DMS79 treated with DMSO at 0.1 percent for 48 hours (cell line): ENCODE measurements around the gene GRK1.

Source experiments
- DNase-seq: peaks from one replicate; lab custom pipeline; 2025; lab: John Stamatoyannopoulos, UW

GRK1 gene

DNA sequence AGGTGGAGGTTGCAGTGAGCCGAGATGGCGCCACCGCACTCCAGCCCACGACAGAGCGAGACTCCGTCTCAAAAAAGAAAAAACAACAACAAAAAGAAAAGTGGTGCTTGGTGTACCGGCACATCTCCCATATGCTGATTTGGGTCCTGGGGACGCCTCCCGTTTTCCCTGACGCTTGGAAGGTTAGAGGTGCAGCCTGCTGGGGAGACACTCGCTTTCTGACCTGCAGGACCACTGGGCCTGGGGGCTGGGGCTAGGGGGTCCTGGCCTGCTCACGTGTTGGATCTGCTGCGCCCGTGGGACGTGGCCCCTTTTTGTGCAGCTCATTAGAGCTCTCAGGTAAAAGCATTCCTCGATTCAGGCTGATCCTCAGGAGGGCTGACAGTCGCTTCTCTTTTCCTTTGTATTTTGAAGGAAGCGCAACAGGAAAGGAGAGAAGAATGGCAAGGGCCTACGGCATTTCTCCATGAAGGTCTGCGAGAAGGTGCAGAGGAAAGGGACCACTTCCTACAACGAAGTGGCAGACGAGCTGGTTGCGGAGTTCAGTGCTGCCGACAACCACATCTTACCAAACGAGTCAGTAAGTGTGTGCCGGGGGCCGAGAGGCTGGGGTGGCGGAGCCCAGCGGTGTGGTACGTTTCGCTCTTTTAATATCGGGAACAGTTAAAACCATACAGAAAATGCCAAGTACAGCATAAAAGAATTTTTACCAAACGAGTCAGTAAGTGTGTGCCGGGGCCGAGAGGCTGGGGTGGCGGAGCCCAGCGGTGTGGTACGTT is 34.1 kb upstream of the GRK1 start:
- DNase-seq: no peak

GRCh38 chr13:113633485-113633873 is 33.5 kb upstream of the GRK1 start:
- no peak for DNase-seq

- no peak for DNase-seq
Observed at GRCh38 chr13:113634279-113635047, 32.6 kb upstream of the GRK1 start.

DNA sequence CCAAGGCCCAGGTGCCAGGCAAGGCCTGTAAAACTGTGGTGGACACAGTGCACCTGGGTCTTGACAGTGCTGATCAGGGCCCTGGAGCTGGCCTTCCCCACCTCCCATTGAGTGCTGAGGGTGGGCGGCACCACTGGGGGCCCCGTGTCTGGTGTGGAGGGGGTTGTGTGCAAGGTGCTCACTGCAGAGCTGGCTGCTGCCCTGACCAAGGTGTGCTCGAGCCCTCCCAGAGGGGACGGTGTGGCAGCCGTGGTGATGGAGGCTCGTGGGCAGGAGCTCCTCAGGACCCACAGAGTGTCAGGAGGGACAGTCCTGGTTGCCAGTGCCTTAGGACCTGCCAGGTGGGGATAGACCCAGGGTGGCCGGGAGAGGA is 32.0 kb upstream of the GRK1 start:
- DNase-seq: no peak

DNA sequence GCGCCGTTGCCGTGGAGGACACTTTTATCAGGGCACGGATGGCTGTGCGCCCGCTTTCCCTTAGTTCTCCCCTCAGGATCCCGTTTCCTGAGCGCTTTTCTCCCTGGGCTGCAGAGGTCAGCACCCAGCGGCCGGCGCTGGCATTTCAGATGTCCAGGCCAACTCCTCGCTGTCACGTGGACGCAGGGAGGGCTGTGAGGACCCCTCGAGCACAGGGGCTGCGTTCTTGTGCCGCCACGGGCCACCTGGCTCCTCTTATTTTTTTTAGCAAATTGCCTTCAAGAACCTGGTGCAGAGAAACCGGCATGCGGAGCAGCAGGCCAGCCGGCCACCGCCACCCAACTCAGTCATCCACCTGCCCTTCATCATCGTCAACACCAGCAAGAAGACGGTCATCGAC is 31.3 kb upstream of the GRK1 start:
- DNase-seq: no peak

- no peak for DNase-seq
Observed at GRCh38 chr13:113636266-113636963, 30.6 kb upstream of the GRK1 start.

GRCh38 chr13:113637262-113638160 is 29.5 kb upstream of the GRK1 start:
- DNase-seq: no peak

DNA sequence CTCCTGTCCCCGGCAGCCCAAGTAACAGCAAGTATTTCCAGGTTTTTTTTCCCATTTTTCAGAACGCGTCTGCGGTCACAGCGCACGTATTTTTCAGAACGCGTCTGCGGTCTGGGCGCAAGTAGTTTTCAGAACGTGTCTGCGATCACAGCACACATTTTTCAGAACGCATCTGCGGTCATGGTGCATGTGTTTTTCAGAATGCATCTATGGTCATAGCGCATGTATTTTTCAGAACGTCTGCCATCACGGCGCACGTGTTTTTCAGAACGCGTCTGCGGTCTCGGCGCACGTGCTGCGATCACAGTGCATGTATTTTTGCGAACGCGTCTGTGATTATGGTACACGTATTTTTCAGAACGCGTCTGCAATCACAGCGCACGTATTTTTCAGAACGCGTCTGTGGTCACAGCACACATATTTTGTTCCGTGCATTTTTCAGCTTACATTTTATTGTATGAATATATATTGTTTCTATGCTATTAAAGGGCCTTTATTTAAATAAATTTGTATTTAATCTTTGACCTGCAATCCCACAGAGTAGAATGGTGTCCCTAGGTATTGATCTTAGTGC is 28.8 kb upstream of the GRK1 start:
- no peak for DNase-seq

DNA sequence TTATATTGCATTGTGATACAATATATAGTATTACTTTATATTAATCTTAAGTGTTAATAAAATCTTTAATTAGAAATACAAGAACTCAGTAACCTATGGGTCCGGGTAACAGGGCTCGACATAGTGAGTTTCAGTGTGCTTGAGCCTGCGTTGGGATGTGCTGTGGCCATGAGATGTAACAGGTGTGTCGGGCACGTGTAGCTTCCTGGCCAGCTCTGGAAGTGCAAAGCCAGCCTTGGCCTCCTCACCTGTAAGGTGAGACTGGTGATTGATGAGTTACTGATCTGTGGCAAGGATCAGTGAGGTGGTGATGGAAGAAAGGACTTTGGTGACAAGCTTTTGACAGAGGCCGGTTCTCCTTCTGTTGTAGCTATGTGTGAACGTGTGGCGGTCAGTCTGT is 28.2 kb upstream of the GRK1 start:
- DNase-seq: no peak

GRCh38 chr13:113639616-113640262 is 27.3 kb upstream of the GRK1 start:
- no peak for DNase-seq

DNA sequence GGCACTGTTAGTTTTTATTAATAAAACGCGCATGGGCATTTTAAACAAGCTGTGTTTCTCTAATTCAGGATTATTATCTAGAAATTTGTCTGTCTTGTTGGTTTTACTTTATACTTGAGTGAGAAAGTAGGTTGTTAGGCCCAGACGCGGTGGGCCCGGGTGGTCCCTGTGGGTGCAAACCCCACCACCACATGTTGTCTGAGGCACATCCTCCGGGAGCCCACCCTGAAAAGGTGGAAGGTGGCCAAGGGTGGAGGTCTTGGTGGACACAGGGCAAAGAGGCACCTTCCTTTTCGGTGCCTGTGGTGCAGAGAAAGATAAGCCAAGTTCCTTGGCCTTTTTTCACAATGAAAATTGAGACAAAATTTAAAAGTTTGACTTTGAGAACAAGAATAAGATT is 25.6 kb upstream of the GRK1 start:
- no peak for DNase-seq

DNA sequence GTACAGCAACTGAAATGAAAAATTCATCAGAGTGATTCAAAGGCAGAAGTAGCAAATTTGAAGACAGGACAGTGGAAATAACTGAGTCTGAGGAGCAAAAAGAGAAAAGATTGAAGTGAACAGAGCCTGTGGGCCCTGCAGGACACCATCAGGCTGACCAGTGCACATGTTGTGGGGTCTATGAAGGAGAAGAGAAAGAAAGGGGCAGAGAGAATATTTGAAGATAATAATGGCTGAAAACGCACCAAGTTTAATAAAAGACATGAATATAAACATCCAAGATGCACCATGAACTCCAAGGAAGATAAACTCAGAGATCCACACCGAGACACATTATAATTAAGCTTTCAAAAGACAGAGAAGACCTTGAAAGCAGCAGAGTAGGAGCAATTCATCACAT is 24.5 kb upstream of the GRK1 start:
- no peak for DNase-seq

GRCh38 chr13:113643593-113643992 is 23.4 kb upstream of the GRK1 start:
- DNase-seq: no peak

GRCh38 chr13:113644800-113645199 is 22.2 kb upstream of the GRK1 start:
- DNase-seq: no peak

DNA sequence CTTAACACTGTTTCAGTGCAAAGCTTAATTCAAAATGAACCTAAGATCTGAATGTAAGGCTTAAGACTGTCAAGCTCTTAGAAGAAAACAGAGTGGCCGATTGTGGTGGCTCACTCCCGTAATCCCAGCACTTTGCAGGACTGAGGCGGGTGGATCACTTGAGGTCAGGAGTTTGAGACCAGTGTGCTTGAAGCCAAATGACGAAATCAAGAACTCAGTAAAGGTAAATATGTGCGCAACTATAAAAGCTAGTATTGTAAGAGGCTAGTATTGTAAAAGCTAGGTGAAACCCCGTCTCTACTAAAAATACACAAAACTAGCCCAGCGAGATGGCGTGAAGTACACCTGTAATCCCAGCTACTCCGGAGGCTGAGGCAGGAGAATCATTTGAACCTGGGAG is 21.7 kb upstream of the GRK1 start:
- DNase-seq: no peak

GRCh38 chr13:113646376-113646775 is 20.6 kb upstream of the GRK1 start:
- DNase-seq: peak; percentile 95

DNA sequence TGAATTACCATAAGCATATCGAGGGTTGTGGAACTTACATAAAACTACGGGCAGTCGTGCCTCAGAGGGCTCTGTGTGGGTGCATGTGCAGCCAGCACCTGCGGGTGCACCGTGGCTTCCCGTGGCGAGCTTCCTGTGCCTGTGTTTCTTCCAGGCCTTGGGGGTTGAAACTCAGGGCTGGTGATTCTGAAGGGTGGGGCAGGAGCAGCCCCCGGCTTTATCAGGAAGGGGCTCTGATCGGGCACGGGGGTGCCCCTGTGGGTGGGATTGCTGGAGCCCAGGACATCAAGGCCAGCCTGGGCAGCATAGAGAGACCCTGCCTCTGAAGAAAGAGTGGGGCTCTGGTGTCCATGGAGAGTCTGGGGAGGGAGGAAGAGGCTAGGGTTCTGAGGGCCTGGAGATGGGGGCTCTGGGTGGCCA is 20.1 kb upstream of the GRK1 start:
- no peak for DNase-seq

- peak; percentile 100 for DNase-seq
Observed at GRCh38 chr13:113647351-113648215, 19.4 kb upstream of the GRK1 start.

- no peak for DNase-seq
Observed at GRCh38 chr13:113648216-113648610, 18.8 kb upstream of the GRK1 start.

DNA sequence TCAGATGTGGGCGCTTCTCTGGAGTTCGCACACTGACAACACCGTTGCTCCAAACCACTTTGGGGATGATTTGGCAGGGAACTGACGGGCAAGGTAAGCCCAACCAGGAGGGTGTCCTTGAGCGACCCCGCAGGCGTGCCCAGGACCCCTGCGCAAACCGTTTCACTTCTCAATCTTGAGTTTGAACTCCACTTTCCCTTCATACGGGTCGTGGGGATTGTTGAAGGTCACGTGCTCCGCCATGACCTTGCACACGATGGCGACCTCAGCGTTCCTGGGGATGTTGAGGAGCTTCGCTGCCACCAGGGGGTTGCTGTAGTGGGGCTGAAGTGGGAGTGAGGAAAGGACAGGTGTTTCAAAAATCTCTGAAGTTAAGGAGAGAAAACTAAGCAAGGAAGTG is 17.8 kb upstream of the GRK1 start:
- DNase-seq: peak; percentile 89
